NCI-H774 (cell line): ENCODE measurements around the gene TNFRSF19.

ENCODE experiments used
- DNase-seq: peaks from one replicate; lab custom pipeline; 2025; lab: John Stamatoyannopoulos, UW

TNFRSF19 gene

DNA sequence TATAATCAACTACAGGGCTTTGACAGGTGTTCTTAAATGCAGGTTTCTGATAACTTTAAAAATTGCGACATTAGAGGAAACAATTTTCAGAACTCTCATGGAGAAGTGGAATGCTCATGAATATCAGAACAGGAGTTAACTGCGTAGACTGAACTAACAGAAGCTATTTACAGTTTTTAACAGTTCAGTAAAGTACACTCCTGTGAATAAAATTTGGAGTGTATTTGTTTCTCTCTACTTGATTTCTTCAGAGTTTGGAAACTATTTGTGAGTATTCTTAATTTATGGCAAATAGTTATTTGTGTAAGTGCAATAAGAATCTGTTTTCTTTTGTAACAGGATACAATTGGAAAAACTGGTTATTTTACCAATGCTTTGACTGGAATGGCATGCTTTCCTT lies 114.4 kb downstream of the TNFRSF19 start:
- no peak for DNase-seq

DNA sequence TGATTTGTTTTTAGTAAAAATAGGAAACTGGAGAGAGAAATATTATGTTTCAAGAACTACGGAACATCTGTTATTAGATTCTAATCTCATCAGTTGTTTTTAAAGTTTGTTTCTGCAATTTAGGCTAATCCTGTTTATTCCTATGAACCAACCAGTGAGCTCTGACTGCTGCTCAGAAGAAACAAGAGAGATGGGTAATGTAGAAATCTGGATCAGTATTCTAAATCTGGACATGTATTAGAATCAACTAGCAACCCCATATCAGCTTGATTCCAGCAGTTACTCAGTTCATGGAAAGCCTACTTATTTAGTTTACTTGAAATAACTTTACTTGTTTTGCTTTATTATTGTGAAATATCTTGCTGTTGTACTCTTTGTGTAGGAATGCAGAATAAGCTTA lies 115.2 kb downstream of the TNFRSF19 start:
- no peak for DNase-seq

DNA sequence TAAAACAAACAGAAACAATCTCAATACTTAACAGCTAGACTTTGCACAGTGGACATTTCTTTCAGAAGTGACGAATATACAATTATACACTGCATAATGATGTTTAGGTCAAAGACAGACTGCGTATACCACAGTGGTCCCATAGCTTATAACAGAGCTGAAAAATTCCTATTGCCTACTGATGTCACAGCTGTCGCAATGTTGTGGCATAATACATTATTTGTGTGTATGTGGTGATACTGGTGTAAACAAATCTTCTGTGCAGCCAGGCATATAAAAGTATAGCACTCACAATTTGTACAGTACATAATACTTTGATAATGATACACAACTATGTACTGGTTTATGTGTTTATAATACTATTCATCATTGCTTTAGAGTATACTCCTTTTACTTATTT lies 116.7 kb downstream of the TNFRSF19 start:
- no peak for DNase-seq

DNA sequence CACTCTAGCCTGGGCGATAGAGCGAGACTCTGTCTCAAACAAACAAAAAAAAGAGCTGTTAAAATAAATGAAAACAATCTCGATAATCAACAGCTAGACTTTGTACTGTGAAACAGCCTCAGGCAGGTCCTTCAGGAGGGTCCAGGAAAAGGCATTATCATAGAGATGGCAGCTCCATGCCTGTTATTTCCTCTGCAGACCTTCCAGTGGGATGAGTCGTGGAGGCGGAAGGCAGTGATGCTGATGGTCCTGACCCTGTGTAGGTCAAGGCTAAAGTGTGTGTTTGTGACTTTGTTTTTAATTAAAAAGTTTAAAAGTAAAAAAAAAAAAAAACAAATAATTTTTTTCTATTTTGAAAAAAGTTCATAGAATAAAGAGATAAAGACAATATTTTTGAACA lies 117.4 kb downstream of the TNFRSF19 start:
- no peak for DNase-seq

DNA sequence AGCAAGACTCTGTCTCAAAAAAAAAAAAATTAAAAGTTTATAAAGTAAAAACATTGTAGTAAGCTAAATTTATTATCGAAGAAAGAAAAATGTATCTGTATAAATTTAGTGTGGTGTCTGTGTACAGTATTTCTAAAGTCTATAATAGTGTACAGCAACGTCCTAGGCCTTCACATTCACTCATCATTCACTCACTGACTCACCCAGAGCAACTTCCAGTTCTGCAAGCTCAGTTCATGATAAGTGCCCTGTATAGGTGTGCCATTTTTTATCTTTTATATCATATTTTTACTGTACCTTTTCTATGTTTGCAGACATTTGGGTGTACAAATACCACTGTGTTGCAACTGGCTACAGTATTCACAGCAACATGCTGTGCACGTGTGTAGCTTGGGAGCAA lies 118.1 kb downstream of the TNFRSF19 start:
- no peak for DNase-seq

DNA sequence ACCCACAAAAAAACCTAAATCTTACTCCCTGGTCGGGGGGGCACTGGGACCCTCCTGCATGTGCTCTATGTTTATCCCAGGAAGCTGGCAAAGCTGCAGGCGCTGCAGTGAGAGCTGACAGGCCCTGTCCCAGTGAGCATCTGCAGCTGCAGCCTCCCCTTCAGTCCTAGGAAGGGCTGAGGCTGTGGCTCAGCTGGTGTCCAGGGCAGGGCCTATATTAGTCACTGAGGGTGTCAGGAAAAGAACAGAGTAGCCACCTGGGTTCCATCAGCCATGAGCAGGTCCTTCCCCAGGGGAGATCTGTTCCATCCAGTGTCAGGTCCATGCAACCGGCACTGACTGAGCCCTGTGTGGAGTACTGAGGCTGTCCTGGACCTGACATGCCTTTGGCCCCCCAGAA lies 120.5 kb downstream of the TNFRSF19 start:
- no peak for DNase-seq

DNA sequence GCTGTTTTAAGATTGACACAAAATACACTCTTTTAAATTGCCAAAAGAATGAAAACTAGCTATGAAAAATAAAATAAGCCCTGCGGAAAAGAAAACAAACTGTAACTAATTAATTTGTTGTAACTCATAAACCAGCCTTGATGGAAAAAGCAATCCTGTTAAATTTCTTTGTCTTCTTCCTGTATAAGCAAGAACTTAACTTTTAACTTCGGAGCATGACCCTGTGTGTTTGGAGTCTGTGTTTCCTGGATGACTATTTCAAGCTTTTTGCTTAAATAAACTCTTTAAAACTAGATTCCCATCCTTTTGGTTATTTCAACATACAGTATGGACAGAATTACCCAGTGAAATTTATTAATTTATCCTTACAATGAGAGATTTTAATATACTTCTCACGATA lies 122.6 kb downstream of the TNFRSF19 start:
- no peak for DNase-seq

DNA sequence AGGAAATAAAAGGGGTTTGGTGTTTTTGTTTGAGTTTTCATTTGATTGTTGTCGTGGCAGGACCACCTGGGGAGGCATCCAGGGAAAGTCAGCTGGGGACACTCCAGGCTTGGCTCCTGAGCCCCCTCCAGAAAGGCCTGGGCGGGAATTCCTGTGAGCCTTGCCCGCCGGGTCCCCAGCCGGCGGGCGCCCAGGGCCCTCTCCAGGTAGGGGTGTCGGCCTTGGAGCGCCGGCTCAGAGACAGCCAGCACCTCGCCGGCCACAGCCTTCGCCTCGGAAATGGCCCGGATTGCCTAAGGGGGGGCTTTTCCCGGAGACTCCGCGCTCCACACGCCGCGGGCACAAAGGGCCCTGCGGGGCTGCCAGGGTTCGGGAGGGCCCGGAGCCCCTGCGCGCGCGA lies 125.0 kb downstream of the TNFRSF19 start:
- DNase-seq: no peak

DNA sequence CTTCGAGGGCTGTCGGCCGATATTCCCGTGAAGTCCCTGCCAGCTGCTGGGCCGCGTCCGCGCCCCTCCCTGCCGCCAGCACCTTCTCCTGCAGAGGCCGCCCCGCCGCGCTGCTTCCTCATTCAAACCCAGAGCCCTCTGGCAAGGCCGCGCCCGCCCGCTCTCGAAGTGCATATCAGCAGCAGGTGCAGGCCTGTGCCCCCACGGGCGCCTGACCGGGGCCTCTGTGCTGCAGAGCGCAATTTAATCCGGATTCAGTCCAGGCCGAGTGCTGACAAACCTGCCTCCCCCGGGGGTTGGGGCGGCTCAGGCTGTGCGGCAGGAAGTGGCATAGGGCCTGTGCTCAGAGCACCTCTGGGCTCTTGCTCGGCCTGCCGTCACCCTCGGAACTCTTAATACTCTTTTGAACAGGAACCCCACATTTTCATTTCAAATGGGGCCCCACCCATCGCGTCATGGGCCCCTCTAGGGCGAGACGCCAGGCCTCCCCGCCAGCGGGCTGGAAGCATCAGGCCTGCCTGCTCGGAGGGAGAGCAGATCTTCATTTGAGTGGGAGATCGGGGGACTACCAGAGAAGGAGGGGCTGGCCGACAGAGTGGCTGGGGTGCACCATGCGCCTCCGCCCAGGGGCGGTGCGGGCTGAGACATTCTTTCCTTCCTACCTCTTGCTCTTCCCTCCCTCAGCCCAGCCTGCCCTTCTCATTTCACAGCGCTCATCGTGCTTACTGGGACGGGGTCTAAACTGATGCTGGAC lies 125.7 kb downstream of the TNFRSF19 start:
- DNase-seq: no peak

DNA sequence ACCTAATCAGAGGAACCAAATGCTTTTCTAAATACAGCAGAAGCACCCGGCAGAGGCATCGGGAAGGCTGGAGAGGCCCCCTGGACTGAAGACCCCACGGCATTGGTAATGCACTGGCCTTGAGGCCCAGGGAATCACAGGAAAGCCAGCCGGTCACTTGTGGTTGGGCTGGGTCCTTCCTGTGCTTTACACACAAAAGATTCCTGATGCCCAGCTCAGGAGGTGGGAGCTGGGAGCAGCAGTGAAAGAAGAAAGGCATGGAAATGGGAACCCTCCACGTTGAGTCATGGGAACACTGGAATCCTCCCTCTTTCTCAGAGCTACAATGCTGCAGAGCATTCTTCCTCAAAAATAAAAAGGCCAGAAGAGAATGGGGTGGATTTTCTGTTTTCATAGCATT lies 126.4 kb downstream of the TNFRSF19 start:
- no peak for DNase-seq

DNA sequence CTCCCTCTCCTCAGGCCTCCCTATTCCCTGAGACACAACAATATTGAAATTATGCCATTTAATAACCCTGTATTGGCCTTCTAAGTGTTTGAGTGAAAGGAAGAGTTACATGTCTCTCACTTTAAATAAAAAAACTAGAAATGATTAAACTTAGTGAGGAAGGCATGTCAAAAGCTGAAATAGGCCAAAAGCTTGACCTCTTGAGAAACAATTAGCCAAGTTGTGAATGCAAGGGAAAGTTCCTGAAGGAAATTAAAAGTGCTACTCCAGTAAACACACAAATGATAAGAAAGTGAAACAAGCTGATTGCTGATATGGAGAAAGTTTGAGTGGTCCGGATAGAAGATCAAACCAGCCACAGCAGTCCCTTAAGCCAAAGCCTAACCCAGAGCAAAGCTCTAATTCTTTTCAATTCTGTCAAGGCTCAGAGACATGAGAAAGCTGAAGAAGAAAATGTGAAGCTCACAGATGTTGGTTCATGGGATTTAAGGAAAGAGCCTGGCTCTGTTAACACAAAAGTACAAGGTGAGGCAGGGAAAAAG lies 127.6 kb downstream of the TNFRSF19 start:
- DNase-seq: no peak

DNA sequence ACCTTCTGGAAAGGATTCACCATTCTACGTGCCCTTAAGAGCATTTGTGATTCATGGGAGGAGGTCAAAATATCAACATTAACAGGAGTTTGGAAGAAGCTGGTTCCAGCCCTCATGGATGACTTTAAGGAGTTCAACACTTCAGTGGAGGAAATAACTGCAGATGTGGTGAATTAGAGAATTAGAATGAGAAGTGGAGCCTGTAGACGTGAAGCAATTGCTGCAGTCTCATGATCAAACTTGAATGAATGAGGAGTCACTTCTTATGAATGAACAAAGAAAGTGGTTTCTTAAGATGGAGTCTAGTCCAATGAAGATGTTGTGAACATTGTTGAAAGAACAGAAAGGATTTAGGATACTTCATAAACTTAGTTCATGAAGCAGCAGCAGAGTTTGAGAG lies 129.1 kb downstream of the TNFRSF19 start:
- no peak for DNase-seq

DNA sequence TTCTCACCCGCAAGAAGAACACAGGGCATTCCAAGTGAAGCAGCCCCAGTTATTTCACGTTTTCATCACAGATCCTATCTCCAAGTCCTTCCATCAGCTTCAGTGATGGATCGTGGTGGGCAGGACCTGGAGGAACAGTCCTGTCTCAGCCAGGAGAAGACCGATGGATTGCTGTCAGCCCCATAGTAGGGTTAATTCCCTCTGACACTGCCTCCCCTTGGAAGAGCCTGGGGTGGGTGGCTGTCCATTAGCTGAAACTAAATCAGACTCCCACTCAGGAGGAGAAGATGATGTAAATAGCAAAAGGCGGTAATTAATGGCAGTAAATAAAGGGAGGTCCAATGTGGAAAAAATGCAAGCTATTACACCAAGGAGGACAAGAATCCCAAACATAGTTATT lies 131.0 kb downstream of the TNFRSF19 start:
- DNase-seq: no peak

DNA sequence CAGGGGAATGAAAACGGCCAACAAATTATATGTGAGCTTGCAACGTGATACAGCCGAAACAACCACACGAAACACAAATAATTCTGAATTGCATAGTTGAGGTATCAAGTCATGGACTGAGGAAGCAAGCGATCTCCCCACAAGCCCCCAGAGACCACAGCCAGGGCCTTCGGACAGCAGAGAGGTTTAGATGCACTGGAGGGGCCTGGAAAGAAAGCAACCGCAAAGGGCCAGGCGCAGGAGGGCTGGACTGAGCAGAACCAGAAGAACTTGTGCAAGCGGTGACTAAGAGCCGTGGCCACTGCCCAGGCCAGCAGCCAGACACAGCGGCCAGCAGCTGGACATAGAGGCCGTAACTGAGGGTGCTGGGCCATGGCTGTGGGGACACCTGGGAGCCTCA lies 131.4 kb downstream of the TNFRSF19 start:
- no peak for DNase-seq

DNA sequence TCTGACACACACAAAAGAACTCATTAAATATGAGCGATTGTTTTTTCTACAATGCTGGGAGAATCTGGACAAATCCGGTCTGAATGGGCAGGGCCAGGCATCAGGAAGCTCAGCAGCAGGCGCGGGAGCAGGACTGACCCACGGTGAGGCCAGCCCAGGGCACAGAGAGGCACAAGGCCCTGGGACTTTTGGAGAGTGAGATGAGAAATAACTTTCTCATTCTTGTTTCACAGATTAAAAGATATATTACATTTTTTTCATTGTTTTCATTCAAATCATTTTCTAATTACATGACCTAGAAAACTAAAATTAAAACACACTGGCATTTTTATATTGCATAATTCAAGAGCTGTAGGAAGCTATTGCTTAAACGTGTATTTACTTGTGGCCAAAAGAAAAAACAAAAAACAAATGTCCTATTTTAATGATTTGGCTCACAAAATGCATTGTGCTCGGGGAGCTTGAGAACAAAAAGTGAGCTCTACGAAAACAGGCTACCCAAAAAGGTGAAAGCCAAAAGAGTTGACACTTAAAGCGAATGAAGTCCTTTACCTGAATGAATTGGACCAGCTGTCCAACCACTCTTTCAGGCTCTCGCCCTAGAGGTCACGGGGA lies 133.1 kb downstream of the TNFRSF19 start:
- no peak for DNase-seq

DNA sequence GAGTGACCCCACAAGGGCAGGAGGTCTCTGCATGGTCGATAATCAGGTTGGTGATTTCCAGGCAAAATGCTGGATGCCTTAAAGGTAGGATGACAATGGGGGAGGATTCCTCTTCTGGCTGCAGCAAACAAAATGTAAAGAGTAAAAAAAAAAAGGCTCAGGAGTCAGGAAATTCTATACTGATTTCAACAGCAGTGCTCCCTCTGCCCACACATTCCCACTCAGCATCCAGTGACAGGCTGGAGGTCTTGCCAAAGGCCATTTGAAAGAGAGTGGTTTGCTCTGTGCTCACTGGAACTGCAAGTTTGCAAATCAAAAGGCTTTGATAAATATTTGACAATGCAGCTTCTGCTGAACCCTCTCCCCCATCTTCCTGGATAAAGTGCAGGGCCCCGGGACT lies 135.4 kb downstream of the TNFRSF19 start:
- DNase-seq: no peak

DNA sequence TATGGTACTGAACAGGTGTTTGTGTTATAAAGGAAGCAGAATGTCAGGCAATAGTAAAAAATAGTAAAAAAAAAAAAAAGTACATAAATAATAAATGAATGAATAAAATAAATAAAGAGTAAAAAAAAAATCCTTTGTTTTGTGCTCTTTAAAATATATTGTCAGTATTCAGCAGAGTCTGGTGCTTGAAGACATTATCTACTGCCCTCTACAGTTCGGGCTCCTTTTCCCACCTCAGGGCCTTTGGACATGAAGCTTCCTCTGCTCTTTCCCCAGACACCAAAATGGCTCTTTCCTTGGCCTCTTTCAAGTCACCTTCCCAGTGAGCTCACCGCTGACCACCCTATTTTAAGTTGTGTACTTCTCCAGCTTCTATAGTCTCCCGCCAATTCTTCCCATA lies 137.5 kb downstream of the TNFRSF19 start:
- no peak for DNase-seq

DNA sequence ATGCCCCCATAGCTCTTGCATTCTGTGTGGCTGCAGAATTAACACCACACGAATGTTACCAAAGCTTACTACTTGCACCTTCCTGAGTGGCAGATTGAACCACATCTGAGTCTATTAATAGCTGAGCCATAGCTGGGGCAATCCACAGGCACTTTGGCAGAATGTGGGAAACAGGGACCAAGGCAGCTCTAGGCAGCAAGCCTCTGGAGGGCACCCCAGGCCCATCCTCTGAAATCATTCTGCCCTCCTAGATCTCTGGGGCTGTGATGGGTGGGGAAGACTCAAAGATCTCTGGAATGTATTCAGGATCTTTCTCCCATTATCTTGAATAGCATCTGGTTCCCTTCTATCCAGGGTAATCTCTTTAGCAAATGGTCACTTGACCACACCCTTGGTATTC lies 139.3 kb downstream of the TNFRSF19 start:
- no peak for DNase-seq

DNA sequence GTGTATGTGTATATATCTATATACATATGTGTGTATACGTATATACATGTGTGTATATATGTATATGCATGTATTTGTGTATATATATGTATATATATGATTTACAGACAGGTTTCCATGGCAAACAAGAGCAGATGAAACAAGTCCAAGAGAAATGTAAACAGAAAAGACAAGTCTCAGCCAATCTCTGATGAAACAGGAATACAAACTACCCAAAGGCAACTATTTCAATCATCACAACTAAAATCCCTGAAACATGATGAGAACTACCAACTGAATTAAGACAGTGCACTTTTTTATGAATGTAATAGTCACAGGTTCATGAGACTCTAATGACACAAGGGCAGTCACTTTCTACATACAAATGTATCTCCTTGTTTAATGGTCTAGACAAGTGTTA lies 140.2 kb downstream of the TNFRSF19 start:
- DNase-seq: no peak

DNA sequence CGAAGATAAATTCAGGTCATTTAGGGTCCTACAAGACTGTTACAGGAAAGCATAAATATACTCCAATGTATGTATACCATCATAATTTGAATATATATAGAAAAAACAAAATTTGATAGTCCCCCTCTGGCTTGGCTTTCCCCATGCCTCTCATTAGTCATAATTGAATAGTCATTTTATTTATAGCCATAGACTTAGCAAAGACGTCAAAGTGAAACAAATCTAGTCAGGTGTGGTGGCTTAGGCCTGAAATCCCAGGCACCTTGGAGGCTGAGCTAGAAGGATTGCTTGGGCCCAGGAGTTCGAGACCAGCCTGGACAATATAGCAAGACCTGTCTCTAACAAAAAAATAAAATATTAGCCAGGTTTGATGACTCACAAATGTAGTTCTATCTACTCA lies 141.1 kb downstream of the TNFRSF19 start:
- DNase-seq: no peak

DNA sequence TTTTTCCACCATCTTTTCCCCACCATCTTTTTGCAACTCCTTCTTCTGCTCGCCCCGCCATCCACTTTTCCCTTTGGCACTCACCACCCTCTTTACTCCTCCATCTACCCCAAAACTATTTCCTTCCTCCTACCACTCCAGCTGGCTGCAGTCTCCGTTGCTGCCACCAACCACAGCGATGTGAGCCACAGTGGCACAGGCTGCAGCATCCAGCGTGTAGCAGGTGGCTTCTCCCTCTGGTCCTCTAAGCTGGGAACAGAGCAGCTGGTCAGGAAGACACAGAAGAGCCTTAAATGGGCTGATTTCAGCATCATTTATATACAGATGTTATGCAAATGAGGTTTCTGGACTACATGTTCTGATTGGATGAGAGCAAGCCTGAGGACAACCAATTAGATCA lies 144.5 kb downstream of the TNFRSF19 start:
- DNase-seq: no peak

DNA sequence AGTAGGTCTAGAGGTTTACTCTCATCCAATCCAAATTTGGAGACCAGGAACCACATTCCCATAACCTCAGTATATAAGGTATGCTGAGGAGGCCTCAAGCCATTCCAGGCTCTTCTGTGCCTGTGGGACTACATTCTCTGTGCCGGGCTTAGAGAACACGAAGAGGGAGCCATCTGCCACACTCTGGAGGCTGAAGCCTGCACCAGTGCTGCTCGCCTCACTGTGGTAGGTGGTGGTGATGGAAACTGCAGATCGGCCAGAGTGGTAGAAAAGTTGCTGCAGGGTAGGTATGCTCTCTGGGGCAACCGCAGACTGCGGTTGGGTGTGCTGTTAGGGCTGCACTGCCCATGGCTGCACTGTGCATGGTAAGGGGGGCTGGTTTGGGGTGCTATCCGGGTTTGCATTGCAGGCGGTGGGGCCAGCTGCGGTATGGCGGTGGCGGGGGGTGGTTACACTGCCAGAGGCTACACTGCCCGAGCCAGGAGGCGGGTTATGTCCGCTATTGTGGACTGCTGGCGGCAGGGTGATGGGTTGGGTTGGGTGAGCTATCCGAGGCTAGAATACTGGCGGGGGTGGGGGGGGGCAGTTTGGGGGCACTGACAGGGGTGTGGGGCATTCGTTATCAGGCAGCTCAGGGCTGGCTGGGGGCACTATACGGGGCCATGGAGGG lies 145.0 kb downstream of the TNFRSF19 start:
- DNase-seq: no peak

DNA sequence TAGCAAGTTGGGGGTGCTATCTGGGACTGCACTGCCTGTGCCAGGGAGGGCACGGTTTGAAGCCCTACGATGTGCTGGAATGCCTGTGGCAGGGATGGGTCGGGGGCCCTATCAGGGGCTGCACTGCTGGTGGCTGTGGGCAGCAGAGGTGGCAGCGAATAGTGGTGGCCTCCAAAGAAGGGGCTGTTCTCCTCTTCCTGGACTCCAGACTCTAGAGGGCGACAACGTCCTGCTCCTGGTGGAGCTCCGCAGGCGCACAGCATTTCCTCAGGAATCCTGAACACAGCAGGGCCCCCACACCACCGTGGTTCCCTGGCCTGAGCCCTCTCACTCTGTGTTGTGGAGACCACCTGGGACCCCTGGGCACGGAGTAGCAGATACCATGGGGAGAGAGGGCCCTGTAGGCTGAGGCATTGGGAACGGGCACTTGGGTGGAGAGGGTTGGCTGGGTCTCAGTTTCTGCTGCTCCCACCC lies 145.6 kb downstream of the TNFRSF19 start:
- no peak for DNase-seq
